ENCODE results near the gene ASXL3.

- TF ChIP-seq YY1 (IDR thresholded peaks at IDR 0.05; ENCODE audit: insufficient read depth, insufficient read length) = no peak
- TF ChIP-seq ZNF274 (IDR thresholded peaks at IDR 0.05; ENCODE audit: low read depth, low read length) = no peak
Measured at GRCh38 chr18:33532978-33533377, 45.0 kb upstream of the ASXL3 start.

Data from NT2/D1 (cell line).